ENCODE results near the gene FILIP1.
"Not testable (repeated sequence)": the region's sequence is repeated elsewhere in the genome, so short reads cannot be mapped to it uniquely, and the experiment has no call there.

FILIP1 gene

GRCh38 chr6:75419416-75419815 lies 74.2 kb downstream of the FILIP1 start:
- no peak for DNase-seq

- DNase-seq = no peak
These were observed 75.4 kb downstream of the FILIP1 start for GRCh38 chr6:75418233-75418632.

DNA sequence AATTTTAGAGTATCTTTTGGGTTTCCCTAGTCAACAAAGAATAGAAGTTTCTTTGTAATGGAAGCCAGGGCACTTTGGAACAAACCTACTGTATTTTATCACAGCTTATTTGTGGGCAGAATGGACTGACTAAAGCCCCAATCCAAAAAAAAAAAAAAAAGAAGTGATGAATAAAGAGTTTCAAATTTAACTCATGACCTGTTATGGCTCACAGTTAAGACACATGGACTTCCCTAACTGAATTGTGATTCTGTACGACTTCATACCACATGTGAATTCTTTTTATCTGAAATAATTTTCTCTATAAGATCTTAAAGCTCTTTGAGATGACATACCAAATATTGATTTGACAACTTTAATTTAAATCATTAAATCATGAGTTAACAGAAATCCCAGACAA lies 77.2 kb downstream of the FILIP1 start:
- DNase-seq = no peak

- DNase-seq = no peak
These were observed 77.8 kb downstream of the FILIP1 start for GRCh38 chr6:75415804-75416203.

GRCh38 chr6:75414445-75415021 lies 79.1 kb downstream of the FILIP1 start:
- no peak for DNase-seq

GRCh38 chr6:75412969-75413662 lies 80.5 kb downstream of the FILIP1 start:
- DNase-seq = no peak

DNA sequence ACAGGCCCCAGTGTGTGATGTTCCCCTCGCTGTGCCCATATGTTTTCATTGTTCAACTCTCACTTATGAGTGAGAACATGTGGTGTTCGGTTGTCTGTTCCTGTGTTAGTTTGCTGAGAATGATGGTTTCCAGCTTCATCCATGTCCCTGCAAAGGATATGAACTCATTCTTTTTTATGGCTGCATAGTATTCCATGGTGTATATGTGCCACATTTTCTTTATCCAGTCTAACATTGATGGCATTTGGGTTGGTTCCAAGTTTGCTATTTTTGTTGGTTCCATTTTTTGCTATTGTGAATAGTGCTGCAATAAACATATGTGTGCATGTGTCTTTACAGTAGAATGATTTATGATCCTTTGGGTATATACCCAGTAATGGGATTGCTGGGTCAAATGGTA lies 83.0 kb downstream of the FILIP1 start:
- DNase-seq = not testable (repeated sequence)

GRCh38 chr6:75409928-75410327 lies 83.7 kb downstream of the FILIP1 start:
- DNase-seq = no peak

DNA sequence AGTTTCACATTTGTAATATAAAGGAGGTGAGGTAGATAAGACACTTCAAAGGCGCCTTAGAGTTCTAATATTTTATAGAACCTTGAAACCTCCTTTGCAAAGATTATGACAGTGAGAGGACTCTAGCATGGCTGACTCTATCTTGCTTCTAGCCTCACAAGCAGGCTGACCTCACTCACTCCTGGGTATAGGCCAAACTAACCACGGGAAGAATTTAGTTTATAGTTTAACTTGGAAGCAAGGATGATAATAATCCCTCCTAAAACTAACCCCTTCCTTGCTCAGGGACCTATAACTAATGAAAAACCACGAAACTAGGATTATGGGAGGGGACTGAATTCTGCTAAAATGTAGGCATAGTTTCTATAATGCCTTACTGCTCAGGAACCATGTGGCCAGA lies 84.3 kb downstream of the FILIP1 start:
- DNase-seq = no peak

GRCh38 chr6:75403563-75404080 lies 90.0 kb downstream of the FILIP1 start:
- no peak for DNase-seq

- no peak for DNase-seq
These were observed 91.3 kb downstream of the FILIP1 start for GRCh38 chr6:75402296-75402695.

DNA sequence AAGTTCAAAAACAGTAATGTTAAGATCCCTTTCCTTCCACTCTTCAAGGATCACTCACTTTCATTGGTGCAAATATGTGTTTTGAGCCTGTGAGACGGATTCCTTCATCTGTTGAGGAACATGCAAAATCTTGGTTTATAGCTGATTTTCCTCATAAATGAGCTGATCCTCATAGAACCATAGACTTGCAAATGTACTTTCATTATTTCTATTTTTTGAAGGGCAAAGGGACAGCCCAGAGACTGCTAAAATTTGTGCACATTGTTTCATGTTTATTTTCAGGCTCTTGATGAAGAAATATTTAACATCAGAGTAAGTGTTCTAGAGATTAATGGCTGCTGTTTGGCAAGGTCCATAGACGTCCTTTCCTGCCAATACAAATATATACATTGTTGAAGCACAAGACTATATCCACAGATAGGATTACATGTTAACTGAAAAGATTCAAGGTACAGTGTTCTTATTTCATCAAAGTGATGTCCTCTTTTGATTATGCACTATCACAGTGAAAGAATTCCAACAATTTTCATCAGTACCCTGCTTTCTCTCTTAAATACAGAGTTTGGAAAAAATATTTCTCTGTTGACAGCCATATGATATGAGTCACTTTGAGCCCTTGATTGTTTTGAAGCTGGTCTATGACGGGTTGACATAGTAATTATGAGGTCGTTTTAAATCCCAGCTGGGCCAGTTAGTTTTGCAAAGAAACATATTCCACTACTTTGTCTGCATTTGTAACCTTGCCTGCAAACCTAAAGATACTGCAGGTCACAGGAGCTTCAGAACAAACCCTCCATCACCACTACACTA lies 95.7 kb downstream of the FILIP1 start:
- DNase-seq = no peak

DNA sequence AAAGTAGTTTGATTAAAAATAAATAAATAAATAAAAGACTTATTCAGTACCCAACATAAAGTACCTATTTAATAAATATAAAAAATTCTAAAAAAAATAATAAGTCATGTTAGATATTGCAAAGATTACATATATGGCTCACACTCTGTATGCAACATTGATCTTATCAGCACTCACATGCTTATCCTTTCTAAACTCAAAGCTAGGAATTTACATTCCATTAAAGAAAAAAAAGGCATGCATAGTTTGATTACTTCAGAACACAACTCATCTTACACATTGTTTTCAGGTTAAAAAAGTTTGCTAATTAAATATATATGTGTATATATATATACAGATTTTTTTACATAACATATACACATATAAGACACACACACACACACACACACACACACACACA lies 96.4 kb downstream of the FILIP1 start:
- no peak for DNase-seq

DNA sequence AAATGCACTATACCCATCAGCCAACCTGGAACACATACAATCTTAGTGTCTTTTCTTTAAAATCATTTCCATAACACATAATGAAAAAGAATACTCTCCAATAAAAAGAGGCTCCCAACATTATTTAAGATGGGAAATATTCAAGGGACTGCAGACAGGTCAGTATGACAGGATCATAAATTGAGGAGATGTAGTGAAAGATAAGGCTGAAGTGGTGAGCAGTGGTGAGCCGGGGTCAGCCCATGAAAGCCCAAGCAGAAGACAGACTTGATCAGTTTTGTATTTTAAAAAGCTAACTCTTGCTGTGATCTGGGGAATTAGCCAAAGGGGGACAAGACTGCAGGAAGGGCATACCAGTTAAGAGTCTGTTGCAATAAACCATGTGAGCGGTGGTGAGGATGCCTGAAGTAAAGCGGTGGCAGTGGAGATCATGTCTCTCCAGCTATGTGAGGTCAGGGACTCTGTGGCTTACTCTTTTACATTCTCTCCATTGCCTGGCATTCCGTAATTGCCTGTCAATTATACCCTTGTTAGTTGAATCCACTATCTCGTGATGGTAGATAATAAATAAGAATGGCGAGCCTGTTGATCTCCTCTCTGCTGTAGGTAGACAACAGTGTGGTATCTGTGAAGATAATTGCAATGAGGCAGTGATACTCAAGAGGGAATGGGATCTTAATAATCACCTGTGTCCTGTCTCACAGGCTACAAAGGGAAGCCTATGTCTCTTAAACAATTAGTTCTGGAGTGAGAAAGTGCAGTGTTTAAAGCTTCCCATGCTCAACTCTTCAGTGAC lies 97.4 kb downstream of the FILIP1 start:
- DNase-seq = no peak

DNA sequence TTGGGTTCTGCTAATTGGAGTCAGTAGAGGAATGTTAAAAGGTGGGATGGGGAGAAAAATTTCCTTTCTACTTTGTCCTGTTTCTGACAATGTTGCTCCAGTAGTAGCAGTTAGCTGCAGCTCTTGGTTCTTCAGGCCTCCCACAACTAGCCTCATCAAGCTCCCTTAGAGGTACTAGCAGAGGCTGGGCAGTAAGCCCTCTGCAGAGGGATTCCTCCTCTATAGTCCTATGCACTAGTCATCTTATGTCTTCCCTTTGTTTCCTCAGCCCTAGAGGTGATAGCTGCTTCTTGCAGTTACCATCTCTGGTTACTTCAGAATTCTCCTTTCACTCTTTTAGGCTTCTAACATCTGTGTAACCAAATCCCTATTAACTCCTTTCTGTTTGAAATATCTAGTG lies 99.8 kb downstream of the FILIP1 start:
- no peak for DNase-seq

DNA sequence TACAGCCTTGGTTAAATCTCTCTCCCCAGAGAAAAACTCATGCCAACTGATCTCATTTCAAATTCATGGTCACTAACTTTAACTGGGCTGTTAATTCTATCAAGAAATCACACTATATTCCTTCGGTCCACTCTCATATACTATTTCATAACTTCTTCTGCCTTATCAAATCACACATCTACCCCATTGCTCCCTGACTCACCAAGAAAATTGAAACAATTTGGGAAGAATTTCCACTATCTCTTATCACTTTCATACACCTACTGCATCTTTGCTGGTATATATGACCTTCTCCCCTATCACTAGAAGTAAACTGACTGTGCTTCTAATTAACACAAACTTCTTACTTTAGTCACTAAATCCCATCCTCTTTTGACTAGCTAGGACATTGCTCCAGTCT lies 102.3 kb downstream of the FILIP1 start:
- DNase-seq = no peak

GRCh38 chr6:75386050-75386770 lies 107.4 kb downstream of the FILIP1 start:
- no peak for DNase-seq

GRCh38 chr6:75384116-75384515 lies 109.5 kb downstream of the FILIP1 start:
- DNase-seq = no peak

DNA sequence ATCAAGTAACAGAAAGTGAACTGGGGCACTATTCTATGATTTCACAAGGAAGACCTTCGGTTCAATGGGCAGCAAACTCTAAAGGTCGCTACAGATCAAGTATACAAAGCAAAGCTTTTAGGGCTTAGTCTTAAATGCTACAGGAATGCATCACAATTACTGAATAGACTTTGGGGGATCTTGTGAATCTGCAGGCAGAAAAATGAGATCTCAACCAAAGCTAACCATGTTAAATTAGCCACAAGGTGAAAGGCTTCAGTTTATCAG lies 111.0 kb downstream of the FILIP1 start:
- no peak for DNase-seq

DNA sequence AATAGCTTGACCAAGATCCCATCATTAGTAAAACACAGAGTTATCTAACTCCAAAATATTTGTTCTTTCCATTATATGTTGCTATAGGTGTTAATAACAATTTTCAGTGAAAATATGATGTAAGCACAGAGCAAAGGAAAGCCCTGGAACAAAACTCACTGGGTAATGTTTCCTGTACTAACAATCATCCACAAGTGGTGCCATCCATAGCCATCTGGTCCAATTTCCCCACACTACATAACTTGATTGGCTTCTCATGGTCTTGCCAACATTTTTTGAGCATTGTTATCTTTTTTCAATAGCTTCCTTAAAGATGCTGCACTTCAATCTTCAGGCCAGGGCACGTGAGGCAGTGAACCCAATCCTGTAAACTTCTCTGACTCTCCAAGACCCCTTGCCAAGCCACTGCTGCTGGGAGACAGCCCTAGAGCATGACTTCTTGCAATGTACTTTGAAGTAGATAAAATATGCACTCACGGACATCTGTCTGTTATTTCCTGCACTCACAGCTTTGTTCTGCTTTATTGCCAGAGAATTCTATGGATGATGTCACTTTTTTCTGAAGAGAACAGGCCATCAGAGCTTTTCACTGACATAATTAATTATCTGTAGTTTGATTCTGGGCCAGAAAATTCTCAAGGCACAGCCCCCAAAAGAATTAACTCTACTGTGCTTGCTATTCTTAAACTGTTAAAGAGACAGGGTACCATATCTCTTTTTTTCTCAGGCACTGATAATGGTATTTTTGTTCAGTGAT lies 111.5 kb downstream of the FILIP1 start:
- DNase-seq = no peak

- no peak for DNase-seq
These were observed 114.1 kb downstream of the FILIP1 start for GRCh38 chr6:75379536-75379935.

DNA sequence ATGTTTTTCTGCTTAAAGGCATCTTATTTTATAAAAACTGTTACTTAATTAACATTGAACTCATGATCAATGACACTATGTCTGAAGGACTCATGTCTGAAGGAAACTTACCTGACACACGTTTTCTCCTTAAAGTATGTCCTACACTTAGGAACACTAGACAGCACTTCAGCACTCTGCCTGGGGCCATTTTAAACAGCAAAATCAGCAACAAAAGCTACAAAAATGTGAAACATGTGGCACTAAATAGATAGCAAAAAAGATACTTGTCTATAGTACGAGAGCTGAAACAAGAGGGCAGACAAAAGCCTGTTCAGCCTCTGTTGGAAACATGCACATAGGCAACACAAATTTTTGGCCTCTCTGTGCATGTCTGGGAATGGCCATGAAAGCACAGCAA lies 115.5 kb downstream of the FILIP1 start:
- DNase-seq = no peak

Data from NCI-H2171 treated with DMSO at 0.1 percent for 48 hours (cell line).